GM15510 (cell line): ENCODE measurements around the gene DDX17.

ENCODE experiments used
- POLR2A ChIP-seq: IDR thresholded peaks from 3 replicates; pipeline ENCODE4 v1.6.1; 2011; ENCODE audit warnings: borderline replicate concordance; ENCODE audit not compliant: insufficient read length; ENCODE audit errors: extremely low read depth

DDX17 gene

GRCh38 chr22:38433871-38434270 is 72.2 kb downstream of the DDX17 start:
- TF ChIP-seq POLR2A: no peak
